ENCODE data around the gene TRPM3. TPM values are rescaled to one million over a fixed set of nuclear protein-coding genes. Genes with fewer than 3 reads are reported as not detected.

TRPM3 gene
- total RNA-seq, 4 donors from 2014 or later, result 0.27 to 1.2 (median 0.47) TPM; not detected in 1

- ATAC-seq, result no peak
- TF ChIP-seq POLR2AphosphoS5 (IDR thresholded peaks at IDR 0.05) (no peak), POLR2A (IDR thresholded peaks at IDR 0.05) (no peak), CTCF (IDR thresholded peaks at IDR 0.05) (no peak), EP300 (IDR thresholded peaks at IDR 0.05) (no peak)
- WGBS, 2 donors (ENCODE audit: low coverage in 1 of 2), result 83% methylated on average over 1 of the region's 7 CpGs; no CpG with 5 or more reads in 1 of the 2 donors
These were observed 204.1 kb downstream of the TRPM3 start for GRCh38 chr9:70917277-70917676.

GRCh38 chr9:70911791-70912190 is 209.6 kb downstream of the TRPM3 start:
- no peaks in the 10 kb centered on the region for H3K9me3 ChIP-seq
- no peaks in the 10 kb centered on the region for H3K36me3 ChIP-seq
- WGBS, 2 donors (ENCODE audit: low coverage in 1 of 2), result 80% methylated on average over 1 of the region's 1 CpG
- no peaks in the 10 kb centered on the region for H3K4me1 ChIP-seq
- no peak for ATAC-seq
- no peaks in the 10 kb centered on the region for H3K27me3 ChIP-seq
- no peak overlapping the region for H3K27ac ChIP-seq
- TF ChIP-seq CTCF (IDR thresholded peaks at IDR 0.05) (no peak), POLR2A (IDR thresholded peaks at IDR 0.05) (no peak), EP300 (IDR thresholded peaks at IDR 0.05) (no peak), POLR2AphosphoS5 (IDR thresholded peaks at IDR 0.05) (no peak)
- H3K4me3 ChIP-seq, result no peak overlapping the region

More at GRCh38 chr9:70917277-70917676, 204.1 kb downstream of the TRPM3 start:
- no peaks in the 10 kb centered on the region for H3K9me3 ChIP-seq
- no peaks in the 10 kb centered on the region for H3K4me1 ChIP-seq
- H3K27ac ChIP-seq, result no peak overlapping the region
- no peaks in the 10 kb centered on the region for H3K27me3 ChIP-seq
- H3K4me3 ChIP-seq, result no peak overlapping the region
- H3K36me3 ChIP-seq, result no peaks in the 10 kb centered on the region

GRCh38 chr9:70910598-70910997 is 210.8 kb downstream of the TRPM3 start:
- no peak for ATAC-seq
- no peaks in the 10 kb centered on the region for H3K9me3 ChIP-seq
- no peaks in the 10 kb centered on the region for H3K36me3 ChIP-seq
- no peaks in the 10 kb centered on the region for H3K27me3 ChIP-seq
- H3K27ac ChIP-seq, result no peak overlapping the region
- no peak overlapping the region for H3K4me3 ChIP-seq
- no peak for TF ChIP-seq POLR2AphosphoS5 (IDR thresholded peaks at IDR 0.05)
- no peak for TF ChIP-seq EP300 (IDR thresholded peaks at IDR 0.05)
- no peak for TF ChIP-seq CTCF (IDR thresholded peaks at IDR 0.05)
- no peak for TF ChIP-seq POLR2A (IDR thresholded peaks at IDR 0.05)
- 47 to 73% methylated on average over 2 of the region's 2 CpGs for WGBS, 2 donors (ENCODE audit: low coverage in 1 of 2)
- H3K4me1 ChIP-seq, result no peaks in the 10 kb centered on the region

- no peaks in the 10 kb centered on the region for H3K27me3 ChIP-seq
- no peak overlapping the region for H3K4me3 ChIP-seq
- TF ChIP-seq POLR2AphosphoS5 (IDR thresholded peaks at IDR 0.05), result no peak
- TF ChIP-seq POLR2A (IDR thresholded peaks at IDR 0.05), result no peak
- no peak for TF ChIP-seq EP300 (IDR thresholded peaks at IDR 0.05)
- no peak for TF ChIP-seq CTCF (IDR thresholded peaks at IDR 0.05)
- WGBS, 2 donors (ENCODE audit: low coverage in 1 of 2), result 41% methylated on average over 6 of the region's 6 CpGs; no CpG with 5 or more reads in 1 of the 2 donors
- H3K4me1 ChIP-seq, result no peaks in the 10 kb centered on the region
- ATAC-seq, result no peak
- H3K9me3 ChIP-seq, result no peaks in the 10 kb centered on the region
- H3K27ac ChIP-seq, result no peak overlapping the region
- no peaks in the 10 kb centered on the region for H3K36me3 ChIP-seq
These were observed 218.7 kb downstream of the TRPM3 start for GRCh38 chr9:70902692-70903131.

- no peaks in the 10 kb centered on the region for H3K9me3 ChIP-seq
- TF ChIP-seq POLR2A (IDR thresholded peaks at IDR 0.05) (no peak), EP300 (IDR thresholded peaks at IDR 0.05) (no peak), CTCF (IDR thresholded peaks at IDR 0.05) (no peak), POLR2AphosphoS5 (IDR thresholded peaks at IDR 0.05) (no peak)
- H3K27me3 ChIP-seq, result no peaks in the 10 kb centered on the region
- H3K27ac ChIP-seq, result no peak overlapping the region
- no peak overlapping the region for H3K4me3 ChIP-seq
- no peaks in the 10 kb centered on the region for H3K4me1 ChIP-seq
- ATAC-seq, result no peak
- H3K36me3 ChIP-seq, result no peaks in the 10 kb centered on the region
- WGBS, 2 donors (ENCODE audit: low coverage in 1 of 2), result 18 to 80% methylated on average over 1 of the region's 1 CpG
These were observed 219.2 kb downstream of the TRPM3 start for GRCh38 chr9:70902171-70902570.
